Liver (tissue), 3 donors: ENCODE measurements around the gene MOGAT3.

Source experiments
- CTCF ChIP-seq: fragments of 150-350 bp; IDR thresholded peaks from 2 replicates; pipeline ENCODE4 v1.5.1; 2017; ENCODE audit warnings: improper control_type of control experiment, low read depth, low read length; ENCODE audit not compliant: missing input control
- EGR1 ChIP-seq, 2 donors: IDR thresholded peaks; 2 replicates each; pipeline ENCODE4 v1.6.1; 2016 to 2018; ENCODE audit warnings: antibody characterized with exemption in 2 of 2, low read depth in 2 of 2
- HNF4G ChIP-seq: IDR thresholded peaks from 2 replicates; pipeline ENCODE4 v1.6.1; 2016; ENCODE audit warnings: antibody characterized with exemption
- RAD21 ChIP-seq, 2 donors: IDR thresholded peaks; 2 replicates each; pipeline ENCODE4 v1.6.1; 2016; ENCODE audit warnings: antibody characterized with exemption in 2 of 2, mild to moderate bottlenecking in 2 of 2
- SP1 ChIP-seq: IDR thresholded peaks from 2 replicates; pipeline ENCODE4 v1.6.1; 2018; ENCODE audit warnings: antibody characterized with exemption, mild to moderate bottlenecking
- TAF1 ChIP-seq: conservative IDR thresholded peaks from 2 replicates; pipeline ENCODE4 v1.6.1; 2016; ENCODE audit warnings: antibody characterized with exemption, mild to moderate bottlenecking
- YY1 ChIP-seq: IDR thresholded peaks from 2 replicates; pipeline ENCODE4 v1.6.1; 2016; ENCODE audit warnings: antibody characterized with exemption, mild to moderate bottlenecking
- ZBTB33 ChIP-seq: IDR thresholded peaks from 2 replicates; pipeline ENCODE4 v1.6.1; 2016; ENCODE audit warnings: antibody characterized with exemption
- TF ChIP-seq, protein P1 (sequence below): IDR thresholded peaks from 2 replicates; pipeline ENCODE4 v1.6.1; 2016; ENCODE audit warnings: antibody characterized with exemption
- donor health status: healthy.
- donor health status: healthy.

DNA sequence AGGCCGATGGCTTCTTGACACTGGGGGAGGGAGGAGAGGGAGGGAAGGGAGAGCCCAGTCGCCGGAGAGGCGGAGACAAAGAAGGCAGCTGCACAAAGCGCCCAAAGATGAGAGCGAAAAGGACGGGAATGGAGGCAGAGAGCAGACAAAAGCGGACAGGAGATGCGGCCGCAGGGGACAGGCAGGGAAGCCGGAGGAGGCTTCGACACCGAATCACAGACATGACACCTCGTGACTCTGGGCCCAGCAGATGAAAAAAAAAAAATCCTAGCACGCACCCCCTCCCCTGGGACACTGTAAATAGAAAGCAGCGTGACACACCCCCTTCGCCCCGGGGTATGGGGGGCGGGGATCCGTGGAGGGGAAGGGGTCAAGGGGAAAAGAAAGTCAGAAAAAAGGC lies 21.7 kb downstream of the MOGAT3 start:
- TF ChIP-seq ZBTB33 (no peak), SP1 (no peak), YY1 (no peak), CTCF (no peak), EGR1 (IDR thresholded peaks at IDR 0.05; ENCODE audit: low read depth in 2 of 2) (no peak), RAD21 (IDR thresholded peaks at IDR 0.05) (no peak), TAF1 (no peak), HNF4G (no peak)
- TF ChIP-seq, protein P1, sequence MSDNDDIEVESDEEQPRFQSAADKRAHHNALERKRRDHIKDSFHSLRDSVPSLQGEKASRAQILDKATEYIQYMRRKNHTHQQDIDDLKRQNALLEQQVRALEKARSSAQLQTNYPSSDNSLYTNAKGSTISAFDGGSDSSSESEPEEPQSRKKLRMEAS: no peak
